ENCODE results near the gene AMIGO1.

The AMIGO1 gene

GRCh38 chr1:109454497-109455133, 54.9 kb downstream of the AMIGO1 start:
- no peak for DNase-seq (ENCODE audit: low read depth in 2 of 2)

Data from stimulated activated CD8-positive, alpha-beta memory T cell treated with anti-CD3 and anti-CD28 coated beads, Interleukin-2, amount 100 ng/mL, for 48 hours (primary cell).